H1 (cell line): ENCODE data around the gene OR6N1.

ENCODE experiments used
- CTCF ChIP-seq, 3 experiments: IDR thresholded peaks; 1 replicate in 2 of 3; 2 replicates in 1 of 3; pipeline versions ENCODE4 v1.5.1 to v1.6.1; 2011; ENCODE audit warnings: low read length in 3 of 3, mild to moderate bottlenecking in 3 of 3, inconsistent platforms in 2 of 3, low read depth in 1 of 3, moderate library complexity in 1 of 3; ENCODE audit not compliant: insufficient read depth in 1 of 3; ENCODE audit errors: control extremely low read depth in 1 of 3
- POLR2AphosphoS5 ChIP-seq: IDR thresholded peaks from 2 replicates; pipeline ENCODE4 v1.6.1; 2011; ENCODE audit warnings: low read depth, low read length
- RXRA ChIP-seq: IDR thresholded peaks from 2 replicates; pipeline ENCODE4 v1.6.1; 2011; ENCODE audit warnings: low read depth, mild to moderate bottlenecking, low read length, moderate library complexity; ENCODE audit not compliant: insufficient read depth

DNA sequence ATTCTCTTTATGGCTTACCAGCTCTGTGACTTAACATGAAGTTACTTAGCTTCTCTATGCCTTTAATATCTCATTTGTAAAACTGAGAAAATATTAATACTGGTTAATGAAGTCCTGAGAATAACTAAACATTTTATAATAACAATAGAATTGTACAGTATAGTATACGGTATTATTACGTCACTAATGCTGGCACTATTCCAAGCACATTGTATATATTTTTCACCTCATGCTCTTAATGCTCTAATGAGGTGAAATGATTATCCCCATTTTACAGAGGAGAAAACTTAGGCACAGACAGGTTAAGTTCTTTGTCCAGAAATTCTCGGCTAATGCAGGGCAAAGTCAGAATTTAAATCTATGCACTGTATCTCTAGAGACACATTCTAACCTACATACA, 52.3 kb downstream of the OR6N1 start:
- TF ChIP-seq CTCF (IDR thresholded peaks at IDR 0.05; ENCODE audit: control extremely low read depth in 1 of 3, insufficient read depth in 1 of 3, low read depth in 1 of 3, low read length in 3 of 3) (no peak), RXRA (no peak), POLR2AphosphoS5 (no peak)
